Jurkat, Clone E6-1 (cell line): ENCODE results near the gene ANKRD39.

ENCODE experiments used
- DNase-seq: peaks from one replicate; pipeline ENCODE4 v3.0.0-alpha.2; 2011; ENCODE audit warnings: low read depth, low spot score
- H3K4me3 ChIP-seq: 2 replicates; pipeline ENCODE4 v1.5.1; 2011; ENCODE audit warnings: mild to moderate bottlenecking, low read length, control low read depth, moderate library complexity

The ANKRD39 gene

GRCh38 chr2:96838345-96839292, 19.2 kb downstream of the ANKRD39 start:
- DNase-seq = no peak
- no peak overlapping the region for H3K4me3 ChIP-seq

GRCh38 chr2:96837575-96837974, 20.2 kb downstream of the ANKRD39 start:
- no peak for DNase-seq
- H3K4me3 ChIP-seq = no peak overlapping the region

GRCh38 chr2:96835830-96836229, 22.0 kb downstream of the ANKRD39 start:
- no peak for DNase-seq
- H3K4me3 ChIP-seq = no peak overlapping the region

- H3K4me3 ChIP-seq = no peak overlapping the region
- DNase-seq = no peak
Measured at GRCh38 chr2:96832754-96833507, 24.9 kb downstream of the ANKRD39 start.

GRCh38 chr2:96832408-96832753, 25.4 kb downstream of the ANKRD39 start:
- no peak for DNase-seq
- H3K4me3 ChIP-seq = no peak overlapping the region

- no peak for DNase-seq
- no peak overlapping the region for H3K4me3 ChIP-seq
Measured at GRCh38 chr2:96831679-96832078, 26.1 kb downstream of the ANKRD39 start.

- no peak for DNase-seq
- no peak overlapping the region for H3K4me3 ChIP-seq
Measured at GRCh38 chr2:96830044-96830562, 27.7 kb downstream of the ANKRD39 start.

- no peak for DNase-seq
- H3K4me3 ChIP-seq = no peak overlapping the region
Measured at GRCh38 chr2:96828874-96829273, 28.9 kb downstream of the ANKRD39 start.

- no peak overlapping the region for H3K4me3 ChIP-seq
- DNase-seq = no peak
Measured at GRCh38 chr2:96828436-96828835, 29.4 kb downstream of the ANKRD39 start.

- H3K4me3 ChIP-seq = no peak overlapping the region
- no peak for DNase-seq
Measured at GRCh38 chr2:96826546-96827278, 31.1 kb downstream of the ANKRD39 start.

GRCh38 chr2:96825057-96825456, 32.8 kb downstream of the ANKRD39 start:
- no peak overlapping the region for H3K4me3 ChIP-seq
- no peak for DNase-seq

- no peak overlapping the region for H3K4me3 ChIP-seq
- no peak for DNase-seq
Measured at GRCh38 chr2:96824079-96824870, 33.5 kb downstream of the ANKRD39 start.

GRCh38 chr2:96823198-96823597, 34.6 kb downstream of the ANKRD39 start:
- DNase-seq = no peak
- no peak overlapping the region for H3K4me3 ChIP-seq

GRCh38 chr2:96822786-96823185, 35.0 kb downstream of the ANKRD39 start:
- H3K4me3 ChIP-seq = no peak overlapping the region
- DNase-seq = no peak

- H3K4me3 ChIP-seq = no peak overlapping the region
- no peak for DNase-seq
Measured at GRCh38 chr2:96821113-96821675, 36.6 kb downstream of the ANKRD39 start.

- DNase-seq = no peak
- no peak overlapping the region for H3K4me3 ChIP-seq
Measured at GRCh38 chr2:96819876-96820511, 37.8 kb downstream of the ANKRD39 start.

GRCh38 chr2:96819128-96819875, 38.5 kb downstream of the ANKRD39 start:
- H3K4me3 ChIP-seq = no peak overlapping the region
- no peak for DNase-seq
